Stimulated activated CD8-positive, alpha-beta memory T cell treated with anti-CD3 and anti-CD28 coated beads, Interleukin-2, amount 100 ng/mL, for 1 hour (primary cell): ENCODE measurements around the gene JAKMIP1.

Source experiments
- DNase-seq, 2 donors: peaks; one replicate each; pipeline ENCODE4 v3.0.0-alpha.2; 2020; ENCODE audit warnings: low read depth in 2 of 2

Gene JAKMIP1

GRCh38 chr4:6065166-6065565 lies 135.2 kb downstream of the JAKMIP1 start:
- DNase-seq = no peak

DNA sequence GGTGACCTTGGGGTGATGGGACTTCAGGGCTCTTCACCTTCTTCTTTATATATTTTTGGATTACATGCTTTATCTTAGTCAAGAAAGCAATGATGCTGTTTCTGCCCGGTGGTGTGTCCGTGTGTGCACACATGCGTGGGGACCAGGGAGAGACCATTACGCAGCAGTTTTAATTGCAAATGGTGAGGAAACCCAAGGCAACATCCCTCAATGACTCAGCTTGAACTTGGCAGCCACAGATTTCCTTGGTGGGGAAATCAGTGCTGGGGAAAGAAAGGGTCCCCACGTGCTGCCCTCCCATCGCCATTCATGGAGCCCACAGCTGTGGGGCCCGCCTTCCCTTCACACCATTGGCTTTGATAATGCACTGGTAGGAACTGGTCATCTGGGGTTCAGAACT lies 136.0 kb downstream of the JAKMIP1 start:
- DNase-seq = no peak

DNA sequence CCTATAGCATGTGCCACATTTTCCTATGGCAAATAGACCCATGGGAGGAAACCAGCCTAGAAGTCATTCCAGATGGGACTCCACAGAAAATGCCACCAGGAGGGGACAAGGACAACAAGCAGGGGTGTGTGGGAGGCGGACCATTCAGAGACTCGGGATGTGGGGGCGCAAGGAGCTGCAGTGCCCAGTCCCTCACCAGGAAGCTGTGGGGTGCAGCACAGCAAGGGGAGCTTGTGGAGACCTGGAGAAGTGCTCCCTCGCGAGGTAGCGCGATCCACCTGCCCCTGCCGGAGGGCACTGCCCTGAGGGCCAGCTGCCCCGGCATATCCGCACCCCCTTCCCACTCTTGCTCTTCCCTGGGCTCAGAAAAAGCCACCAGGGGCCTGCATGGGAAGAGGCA lies 136.7 kb downstream of the JAKMIP1 start:
- DNase-seq = no peak

GRCh38 chr4:6062133-6062532 lies 138.2 kb downstream of the JAKMIP1 start:
- no peak for DNase-seq

DNA sequence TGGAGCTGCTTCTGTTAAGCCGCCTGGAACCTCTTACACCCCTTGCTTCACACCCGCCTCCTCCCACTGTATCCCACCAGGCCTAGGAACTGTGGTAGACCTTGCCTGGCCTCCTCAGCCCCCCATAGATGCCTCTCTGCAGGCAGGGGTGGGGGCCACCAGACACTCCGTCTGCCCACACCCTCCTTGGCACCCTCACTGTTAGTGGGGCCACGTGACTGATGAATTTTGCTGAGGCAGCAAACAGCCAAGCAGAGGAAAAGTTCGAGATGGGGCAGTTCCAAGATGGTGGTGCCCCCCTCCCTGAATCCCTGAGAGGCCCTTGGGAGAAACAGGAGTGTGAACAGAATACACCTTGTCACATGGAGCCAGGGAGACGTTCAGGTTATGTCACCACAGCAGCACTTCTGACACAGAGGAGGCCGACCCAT lies 141.0 kb downstream of the JAKMIP1 start:
- DNase-seq = no peak

- DNase-seq = no peak
Measured at GRCh38 chr4:6058531-6059374, 141.6 kb downstream of the JAKMIP1 start.

DNA sequence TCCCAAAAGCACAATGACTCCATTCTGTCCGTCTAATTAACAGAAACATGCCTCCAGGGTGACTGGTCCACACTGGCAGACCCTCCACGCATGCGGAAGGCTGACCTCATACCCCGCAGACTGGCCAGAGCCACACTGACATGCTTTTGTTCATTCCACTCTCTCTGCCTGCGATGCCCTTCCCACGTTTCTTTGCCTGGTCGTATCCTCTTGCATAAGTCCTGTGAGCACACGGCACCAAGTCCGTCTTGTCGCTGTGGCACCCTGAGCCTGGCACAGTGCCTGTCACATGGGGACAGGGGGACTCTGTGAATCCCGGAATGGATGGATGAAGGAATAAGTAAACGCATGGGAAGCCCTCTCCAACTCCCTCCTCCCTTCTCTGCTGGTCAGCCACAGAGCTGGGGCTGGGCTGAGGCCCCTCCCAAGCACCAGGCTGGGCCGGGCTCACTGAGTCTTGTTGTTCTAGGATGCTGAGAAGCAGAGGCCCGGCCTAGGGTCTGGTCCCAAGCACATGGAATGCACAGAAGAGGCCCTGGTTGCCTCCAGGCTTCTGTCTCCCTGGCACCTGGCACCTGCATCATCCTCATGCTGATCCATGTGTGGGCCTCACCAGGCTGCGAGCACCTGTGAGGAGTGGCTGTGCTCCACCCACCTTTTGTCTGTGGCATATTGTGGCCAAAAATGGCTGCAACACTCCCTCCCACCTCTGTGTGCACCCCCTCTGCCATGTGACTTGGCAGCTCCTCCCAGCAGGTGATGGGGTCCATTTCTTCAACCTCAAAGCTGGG lies 143.2 kb downstream of the JAKMIP1 start:
- no peak for DNase-seq

DNA sequence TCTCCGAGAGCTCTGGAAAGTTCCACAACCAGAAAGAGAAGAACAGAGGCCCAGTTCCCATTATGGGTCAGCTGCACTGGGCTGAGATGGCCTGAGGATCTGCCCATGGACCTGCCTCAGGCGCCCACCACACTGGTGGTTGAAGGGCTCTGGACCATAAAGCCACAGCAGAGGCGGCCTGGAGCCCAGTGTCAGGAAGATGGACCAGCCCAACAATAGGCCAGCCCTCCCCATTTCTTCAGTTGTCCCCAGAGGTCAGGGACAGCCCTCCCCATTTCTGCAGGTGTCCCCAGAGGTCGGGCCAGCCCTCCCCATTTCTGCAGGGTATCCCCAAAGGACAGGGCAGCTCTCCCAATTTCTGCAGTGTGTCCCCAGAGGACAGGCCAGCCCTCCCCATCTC lies 144.9 kb downstream of the JAKMIP1 start:
- no peak for DNase-seq

DNA sequence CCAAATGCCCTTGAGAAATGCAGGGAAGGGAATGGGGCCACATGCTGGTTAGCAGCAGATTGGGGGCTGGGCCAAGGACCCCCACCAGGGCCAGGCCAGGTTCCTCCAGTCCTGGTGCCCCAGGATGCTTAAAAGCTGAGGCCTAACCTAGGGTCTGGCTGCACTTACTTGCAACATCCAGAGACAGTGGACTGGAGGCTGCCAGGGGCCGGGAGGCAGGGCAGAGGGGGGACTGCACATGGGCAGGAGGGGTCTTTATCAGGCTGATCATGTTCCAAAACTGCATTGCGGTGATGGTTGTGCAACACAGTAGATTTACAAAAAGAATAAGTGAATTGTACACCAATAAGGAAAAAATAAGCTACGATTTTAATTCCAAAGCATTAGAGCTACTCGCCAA lies 145.3 kb downstream of the JAKMIP1 start:
- DNase-seq = no peak

DNA sequence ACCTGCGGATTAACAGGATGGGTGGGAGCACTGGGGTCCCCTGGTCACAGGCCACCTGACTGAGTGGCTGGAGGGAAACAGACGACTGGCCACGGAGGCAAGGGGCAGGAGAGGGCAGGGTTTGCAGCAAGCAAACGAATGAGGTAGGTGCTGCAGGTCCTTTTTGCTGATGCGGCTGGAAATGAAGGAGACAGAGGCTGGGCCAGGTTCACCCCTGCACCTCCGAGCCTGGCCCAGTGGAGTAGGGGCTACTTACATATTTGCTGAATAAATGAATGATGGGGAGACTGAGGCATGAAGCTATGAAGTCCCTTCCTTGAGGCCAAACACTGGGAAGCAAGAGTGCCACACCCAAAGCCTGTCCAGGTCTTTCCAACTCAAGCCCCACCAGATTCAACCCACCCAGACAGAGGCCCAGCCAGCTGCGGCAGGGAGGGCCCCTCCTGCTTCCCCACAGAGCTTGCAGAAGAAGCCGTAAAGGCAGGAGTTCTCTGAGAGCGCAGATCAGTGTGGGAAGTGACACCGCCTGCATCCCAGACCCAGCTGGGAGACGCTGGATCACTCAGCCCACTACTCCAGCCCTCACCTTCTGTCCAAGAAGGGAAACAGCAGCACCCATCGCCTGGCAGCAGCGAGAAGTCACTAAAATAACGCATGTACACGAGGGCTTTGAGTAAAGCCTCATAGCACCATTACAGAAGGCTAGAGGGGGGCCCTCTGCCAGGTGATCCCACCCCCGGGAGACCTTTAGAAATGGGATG lies 146.0 kb downstream of the JAKMIP1 start:
- no peak for DNase-seq

DNA sequence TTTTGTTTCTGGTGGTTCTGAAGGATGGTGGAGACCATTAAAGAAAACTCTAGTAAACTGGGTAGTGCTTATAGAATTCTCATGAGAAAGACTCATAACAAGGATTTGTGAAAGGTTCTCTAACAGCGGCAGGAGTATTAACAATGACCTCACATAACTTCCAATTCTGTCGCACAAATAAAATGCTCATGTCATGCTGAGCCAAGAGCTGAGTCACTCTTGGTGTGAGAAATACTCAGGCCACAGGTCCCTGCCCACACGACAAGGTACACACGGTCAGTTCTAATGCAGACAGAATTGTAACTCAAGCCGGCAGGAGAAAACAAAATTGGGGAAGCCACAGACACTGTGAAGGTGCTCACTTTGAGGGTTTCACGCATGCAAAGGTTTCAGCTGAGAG lies 147.7 kb downstream of the JAKMIP1 start:
- no peak for DNase-seq

- no peak for DNase-seq
Measured at GRCh38 chr4:6050551-6050950, 149.8 kb downstream of the JAKMIP1 start.

DNA sequence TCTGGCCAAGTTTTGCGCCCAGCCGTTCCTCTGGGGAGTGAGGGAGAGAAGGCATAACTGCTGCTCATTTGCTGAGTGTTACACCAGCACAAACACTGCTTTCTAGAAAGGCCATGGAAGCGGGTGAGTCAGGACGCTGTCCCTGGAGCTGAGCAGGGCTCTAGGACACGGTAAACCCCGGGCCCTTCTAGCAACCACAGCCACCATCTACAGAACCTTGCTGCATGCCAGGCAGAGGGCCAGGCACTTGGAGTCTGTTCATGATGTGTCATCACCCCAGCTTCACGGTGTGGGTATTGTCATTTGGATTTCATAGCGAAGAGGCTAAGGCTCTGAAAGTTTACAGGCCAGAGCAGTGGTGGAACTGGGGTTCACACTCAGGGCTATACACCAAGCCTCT lies 150.4 kb downstream of the JAKMIP1 start:
- DNase-seq = no peak

GRCh38 chr4:6049278-6049677 lies 151.1 kb downstream of the JAKMIP1 start:
- no peak for DNase-seq

DNA sequence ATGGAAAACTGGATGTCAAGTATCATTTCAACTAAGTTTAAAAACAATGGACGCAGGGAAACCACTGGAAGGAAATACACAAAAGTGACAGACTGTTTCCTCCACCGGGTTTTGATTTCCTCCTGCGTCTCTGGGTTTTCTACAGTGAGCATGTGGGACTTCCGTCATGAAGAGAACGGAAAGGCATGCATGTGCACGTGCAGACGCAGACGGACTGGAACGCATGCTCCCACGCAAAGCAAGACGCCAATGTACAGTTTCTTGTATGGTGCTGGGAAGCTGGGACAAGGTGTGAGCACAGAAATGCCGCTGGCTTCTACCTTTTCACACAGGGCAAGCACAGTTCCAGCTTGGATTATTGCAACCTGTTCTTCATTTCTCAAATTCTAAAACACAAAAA lies 151.8 kb downstream of the JAKMIP1 start:
- no peak for DNase-seq

- no peak for DNase-seq
Measured at GRCh38 chr4:6047130-6047673, 153.1 kb downstream of the JAKMIP1 start.

- DNase-seq = no peak
Measured at GRCh38 chr4:6046526-6047129, 153.7 kb downstream of the JAKMIP1 start.

GRCh38 chr4:6044805-6045204 lies 155.5 kb downstream of the JAKMIP1 start:
- DNase-seq = no peak

GRCh38 chr4:6044276-6044675 lies 156.1 kb downstream of the JAKMIP1 start:
- DNase-seq = no peak

- no peak for DNase-seq
Measured at GRCh38 chr4:6043843-6044242, 156.5 kb downstream of the JAKMIP1 start.

GRCh38 chr4:6043188-6043587 lies 157.2 kb downstream of the JAKMIP1 start:
- DNase-seq = no peak
